Measurements from ENCODE around the gene CTTN.

CTTN gene

DNA sequence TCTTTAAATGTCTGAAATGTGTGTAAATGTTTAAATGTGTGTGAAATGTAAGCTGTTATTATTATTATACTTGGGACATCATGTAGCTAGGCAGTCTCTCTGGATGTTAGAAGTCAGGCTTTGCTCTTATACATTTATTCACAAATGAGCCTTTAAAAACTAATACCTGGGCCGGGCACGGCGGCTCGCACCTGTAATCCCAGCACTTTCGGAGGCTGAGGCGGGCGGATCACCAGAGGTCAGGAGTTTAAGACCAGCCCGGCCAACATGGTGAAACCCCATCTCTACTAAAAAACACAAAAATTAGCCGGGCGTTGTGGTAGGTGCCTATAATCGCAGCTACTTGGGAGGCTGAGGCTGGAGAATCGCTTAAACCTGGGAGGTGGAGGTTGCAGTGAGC, 21.7 kb upstream of the CTTN start:
- no peak for TF ChIP-seq FOXP2 (optimal IDR thresholded peaks at IDR 0.05; ENCODE audit: borderline replicate concordance, extremely low read depth, extremely low read length, insufficient read depth)
- TF ChIP-seq, protein P1, sequence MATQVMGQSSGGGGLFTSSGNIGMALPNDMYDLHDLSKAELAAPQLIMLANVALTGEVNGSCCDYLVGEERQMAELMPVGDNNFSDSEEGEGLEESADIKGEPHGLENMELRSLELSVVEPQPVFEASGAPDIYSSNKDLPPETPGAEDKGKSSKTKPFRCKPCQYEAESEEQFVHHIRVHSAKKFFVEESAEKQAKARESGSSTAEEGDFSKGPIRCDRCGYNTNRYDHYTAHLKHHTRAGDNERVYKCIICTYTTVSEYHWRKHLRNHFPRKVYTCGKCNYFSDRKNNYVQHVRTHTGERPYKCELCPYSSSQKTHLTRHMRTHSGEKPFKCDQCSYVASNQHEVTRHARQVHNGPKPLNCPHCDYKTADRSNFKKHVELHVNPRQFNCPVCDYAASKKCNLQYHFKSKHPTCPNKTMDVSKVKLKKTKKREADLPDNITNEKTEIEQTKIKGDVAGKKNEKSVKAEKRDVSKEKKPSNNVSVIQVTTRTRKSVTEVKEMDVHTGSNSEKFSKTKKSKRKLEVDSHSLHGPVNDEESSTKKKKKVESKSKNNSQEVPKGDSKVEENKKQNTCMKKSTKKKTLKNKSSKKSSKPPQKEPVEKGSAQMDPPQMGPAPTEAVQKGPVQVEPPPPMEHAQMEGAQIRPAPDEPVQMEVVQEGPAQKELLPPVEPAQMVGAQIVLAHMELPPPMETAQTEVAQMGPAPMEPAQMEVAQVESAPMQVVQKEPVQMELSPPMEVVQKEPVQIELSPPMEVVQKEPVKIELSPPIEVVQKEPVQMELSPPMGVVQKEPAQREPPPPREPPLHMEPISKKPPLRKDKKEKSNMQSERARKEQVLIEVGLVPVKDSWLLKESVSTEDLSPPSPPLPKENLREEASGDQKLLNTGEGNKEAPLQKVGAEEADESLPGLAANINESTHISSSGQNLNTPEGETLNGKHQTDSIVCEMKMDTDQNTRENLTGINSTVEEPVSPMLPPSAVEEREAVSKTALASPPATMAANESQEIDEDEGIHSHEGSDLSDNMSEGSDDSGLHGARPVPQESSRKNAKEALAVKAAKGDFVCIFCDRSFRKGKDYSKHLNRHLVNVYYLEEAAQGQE (IDR thresholded peaks at IDR 0.05; ENCODE audit: insufficient read depth in 1 of 2, low read depth in 2 of 2, low read length in 2 of 2), result no peak
- no peak for TF ChIP-seq TAF1 (IDR thresholded peaks at IDR 0.05; ENCODE audit: borderline replicate concordance, insufficient read depth, low read length)

DNA sequence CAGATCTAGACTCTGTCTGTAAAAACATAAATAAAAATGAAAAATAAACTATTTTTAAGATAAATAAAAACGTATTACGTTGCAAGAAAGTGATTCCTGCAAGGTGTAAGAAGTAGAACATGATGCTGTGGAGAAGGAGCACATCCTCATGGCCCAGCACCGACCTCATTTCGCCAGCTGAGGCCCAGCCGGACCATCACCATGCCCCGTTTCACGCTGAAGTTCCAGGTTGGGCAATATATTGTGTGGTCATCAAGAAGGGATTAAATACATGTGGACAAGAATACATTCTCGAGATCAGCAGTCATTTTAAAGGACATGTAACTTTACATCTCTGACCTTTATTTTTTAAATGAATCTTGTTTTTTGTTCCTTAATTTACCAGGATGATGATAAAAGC, 20.7 kb upstream of the CTTN start:
- TF ChIP-seq FOXP2 (optimal IDR thresholded peaks at IDR 0.05; ENCODE audit: borderline replicate concordance, extremely low read depth, extremely low read length, insufficient read depth) (no peak), POLR2AphosphoS5 (IDR thresholded peaks at IDR 0.05; ENCODE audit: low read depth, low read length) (no peak), SIN3A (IDR thresholded peaks at IDR 0.05; ENCODE audit: borderline replicate concordance, insufficient read depth, low read length) (no peak), TAF1 (IDR thresholded peaks at IDR 0.05; ENCODE audit: borderline replicate concordance, insufficient read depth, low read length) (no peak)
- TF ChIP-seq, protein P1 (IDR thresholded peaks at IDR 0.05; ENCODE audit: insufficient read depth in 1 of 2, low read depth in 2 of 2, low read length in 2 of 2), result no peak

DNA sequence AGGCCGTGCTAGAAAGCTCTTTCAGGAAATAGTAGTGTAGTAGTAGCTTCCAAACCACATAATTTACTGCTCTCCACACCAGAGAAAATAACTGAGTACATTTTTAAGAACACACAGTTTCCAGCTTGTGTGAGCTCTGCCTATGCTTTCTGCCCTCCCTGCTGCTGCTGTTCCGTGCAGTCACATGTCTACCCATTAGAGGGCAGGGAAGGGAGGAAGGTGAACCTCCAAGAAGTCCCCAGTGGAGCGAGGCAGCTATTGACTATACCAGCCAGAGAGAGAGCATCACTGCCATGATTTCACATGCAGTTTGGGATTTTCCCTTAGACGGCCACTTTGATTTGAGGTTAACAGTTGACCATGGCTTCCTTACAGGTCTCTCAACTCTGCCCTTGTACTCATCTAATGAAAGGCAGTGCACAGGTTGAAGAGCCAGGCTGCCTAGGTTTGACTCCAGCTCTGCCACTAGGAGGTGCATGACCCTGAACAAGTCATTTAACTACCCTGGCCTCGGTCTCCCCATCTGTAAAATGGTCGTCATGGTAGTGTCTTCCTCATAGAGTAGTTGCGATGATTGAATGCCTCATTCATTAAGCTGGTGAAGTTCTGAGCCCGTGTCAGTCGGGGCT, 19.7 kb upstream of the CTTN start:
- TF ChIP-seq, protein P1 (IDR thresholded peaks at IDR 0.05; ENCODE audit: insufficient read depth in 1 of 2, low read depth in 2 of 2, low read length in 2 of 2), result no peak
- no peak for TF ChIP-seq POLR2AphosphoS5 (IDR thresholded peaks at IDR 0.05; ENCODE audit: low read depth, low read length)
- TF ChIP-seq TAF1 (IDR thresholded peaks at IDR 0.05; ENCODE audit: borderline replicate concordance, insufficient read depth, low read length), result no peak
- no peak for TF ChIP-seq FOXP2 (optimal IDR thresholded peaks at IDR 0.05; ENCODE audit: borderline replicate concordance, extremely low read depth, extremely low read length, insufficient read depth)
- TF ChIP-seq SIN3A (IDR thresholded peaks at IDR 0.05; ENCODE audit: borderline replicate concordance, insufficient read depth, low read length), result no peak

DNA sequence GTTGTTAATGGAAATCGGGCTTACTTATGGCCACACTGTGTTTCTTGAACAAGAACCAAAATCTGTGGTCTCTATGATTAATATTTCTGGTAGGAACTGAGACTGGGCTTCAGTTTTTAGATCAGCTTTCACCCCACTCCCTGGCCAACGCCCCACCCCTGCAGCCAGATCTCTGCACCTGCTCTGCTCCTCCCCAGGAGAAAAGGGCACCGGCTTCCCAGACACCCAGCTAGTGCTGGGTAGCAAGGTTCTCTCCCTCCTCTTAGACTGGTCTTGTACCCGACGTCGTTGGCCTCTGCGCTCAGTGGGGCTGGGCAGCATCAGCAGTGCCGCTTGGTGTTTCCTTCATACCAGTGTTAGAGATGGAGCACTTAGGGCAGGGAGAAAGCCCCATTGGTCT, 17.0 kb upstream of the CTTN start:
- no peak for TF ChIP-seq POLR2AphosphoS5 (IDR thresholded peaks at IDR 0.05; ENCODE audit: low read depth, low read length)

DNA sequence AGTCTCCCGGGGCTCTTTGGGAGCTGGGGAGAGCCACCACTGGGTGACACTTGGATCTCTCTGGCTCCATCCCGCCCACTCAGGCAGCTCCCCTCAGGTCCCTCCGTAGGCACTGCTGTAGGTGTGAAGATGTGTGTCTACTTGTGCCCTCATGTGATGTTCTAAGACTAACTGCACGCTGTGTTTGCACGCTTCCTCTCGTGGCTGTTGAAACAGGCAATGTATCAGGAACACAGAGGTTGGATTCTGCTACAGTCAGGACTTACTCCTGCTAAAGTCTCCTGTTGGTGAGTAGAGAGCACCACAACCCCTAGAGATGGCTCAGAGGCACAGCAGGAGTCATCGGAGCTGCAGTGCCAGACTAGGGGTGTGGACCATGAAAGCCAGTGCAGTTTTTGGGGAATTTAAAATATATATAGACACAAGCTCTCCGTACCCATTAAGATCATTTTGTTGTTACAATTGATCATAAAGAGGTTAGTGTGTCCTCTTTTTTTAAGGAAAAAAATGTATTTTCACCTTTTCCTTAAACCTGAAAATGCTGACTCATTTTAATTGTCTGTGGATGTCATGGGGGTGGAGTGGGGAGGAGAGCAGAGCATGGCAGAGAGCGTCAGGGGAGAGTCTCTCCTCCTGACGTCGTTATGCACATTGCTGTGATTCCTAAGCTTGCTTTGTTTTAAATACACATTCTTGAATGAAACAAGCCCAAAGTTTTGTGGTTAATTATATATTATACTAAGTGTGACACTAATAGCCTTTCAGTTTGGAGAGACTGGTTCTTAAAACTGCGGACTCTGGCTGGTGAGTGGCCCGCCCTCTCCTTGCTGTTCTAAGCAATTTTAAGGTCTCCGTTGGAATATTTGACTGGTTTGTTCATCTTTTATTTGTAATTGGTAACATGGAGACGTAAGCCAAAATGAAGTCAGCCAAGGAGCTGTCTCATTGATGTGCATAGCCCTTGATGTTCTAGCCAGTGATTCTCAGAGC, 16.2 kb upstream of the CTTN start:
- TF ChIP-seq TAF1 (IDR thresholded peaks at IDR 0.05; ENCODE audit: borderline replicate concordance, insufficient read depth, low read length) (no peak), SIN3A (IDR thresholded peaks at IDR 0.05; ENCODE audit: borderline replicate concordance, insufficient read depth, low read length) (no peak), FOXP2 (optimal IDR thresholded peaks at IDR 0.05; ENCODE audit: borderline replicate concordance, extremely low read depth, extremely low read length, insufficient read depth) (no peak), POLR2AphosphoS5 (IDR thresholded peaks at IDR 0.05; ENCODE audit: low read depth, low read length) (no peak)
- TF ChIP-seq, protein P1 (IDR thresholded peaks at IDR 0.05; ENCODE audit: insufficient read depth in 1 of 2, low read depth in 2 of 2, low read length in 2 of 2), result no peak
